NB4 (cell line): ENCODE results near the gene BLOC1S4.
A peak's percentile ranks its signal among the peaks of the same experiment; 100 is the strongest.

Source experiments
- DNase-seq: peaks from one replicate; pipeline ENCODE4 v3.0.0; 2010; ENCODE audit warnings: low read depth
- H3K4me3 ChIP-seq: one replicate; pipeline ENCODE4 v1.5.1; 2011; ENCODE audit warnings: mild to moderate bottlenecking, low read depth, low read length, moderate library complexity
- CTCF ChIP-seq: IDR thresholded peaks from one replicate; pipeline ENCODE4 v1.5.1; 2012; ENCODE audit warnings: low read depth, low read length
- MYC ChIP-seq: IDR thresholded peaks from 2 replicates; pipeline ENCODE4 v1.6.1; 2011; ENCODE audit warnings: low read depth, low read length
- POLR2A ChIP-seq: IDR thresholded peaks from 2 replicates; pipeline ENCODE4 v1.6.1; 2011; ENCODE audit warnings: mild to moderate bottlenecking; ENCODE audit not compliant: insufficient read length; ENCODE audit errors: extremely low read depth
- TF ChIP-seq, protein P1 (sequence below): IDR thresholded peaks from 2 replicates; pipeline ENCODE4 v1.6.1; 2011; ENCODE audit warnings: low read depth, low read length

BLOC1S4 gene

DNA sequence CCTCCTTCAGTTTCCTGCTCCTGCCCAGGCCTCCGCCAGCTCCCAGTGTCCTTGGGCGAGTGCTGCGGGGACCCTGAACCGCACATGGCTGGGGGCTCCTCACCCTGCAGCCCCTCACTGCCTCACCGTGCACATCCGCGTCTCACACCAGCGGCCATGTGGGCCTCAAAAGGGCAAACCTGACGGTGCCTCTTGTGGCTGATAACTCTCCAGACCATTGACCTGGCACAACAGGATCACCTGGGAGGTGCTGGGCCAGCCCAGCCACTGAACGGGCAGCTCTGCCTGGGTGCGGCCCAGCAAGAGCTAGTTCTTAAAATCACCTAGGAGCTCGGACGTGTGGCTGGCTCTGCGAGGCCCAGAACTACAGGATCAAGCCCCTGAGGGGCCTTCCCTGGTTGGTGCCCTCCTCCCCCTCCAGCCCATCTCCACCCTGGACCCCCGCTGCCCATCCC lies 26.4 kb upstream of the BLOC1S4 start:
- peak; percentile 45 for DNase-seq
- TF ChIP-seq POLR2A = no peak
- TF ChIP-seq, protein P1, sequence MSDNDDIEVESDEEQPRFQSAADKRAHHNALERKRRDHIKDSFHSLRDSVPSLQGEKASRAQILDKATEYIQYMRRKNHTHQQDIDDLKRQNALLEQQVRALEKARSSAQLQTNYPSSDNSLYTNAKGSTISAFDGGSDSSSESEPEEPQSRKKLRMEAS = no peak
- no peak for TF ChIP-seq CTCF
- no peak for TF ChIP-seq MYC
- peak overlapping the region; percentile 32 for H3K4me3 ChIP-seq

DNA sequence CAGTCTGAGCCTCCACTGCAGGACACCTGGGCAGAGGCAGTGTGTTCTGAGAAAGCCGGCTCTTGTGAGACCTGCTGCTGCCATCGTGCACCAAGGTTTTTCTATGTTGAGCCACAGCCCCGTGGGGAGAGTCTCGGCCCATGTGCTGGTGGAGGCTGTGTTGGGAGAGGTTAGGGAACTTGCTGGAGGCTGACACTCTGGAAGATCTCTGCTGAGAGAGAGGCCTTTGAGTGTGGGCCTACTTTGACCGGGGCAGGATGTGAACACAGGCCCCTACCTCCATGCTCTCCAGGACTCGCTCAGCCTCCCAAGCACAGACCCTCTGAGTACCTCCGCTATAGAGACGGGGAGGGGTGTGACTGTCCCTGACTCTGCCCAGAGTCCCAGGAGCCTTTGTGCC lies 23.6 kb upstream of the BLOC1S4 start:
- no peak for DNase-seq
- no peak overlapping the region for H3K4me3 ChIP-seq
- TF ChIP-seq POLR2A (no peak), MYC (no peak), CTCF (no peak)
- TF ChIP-seq, protein P1 = no peak

DNA sequence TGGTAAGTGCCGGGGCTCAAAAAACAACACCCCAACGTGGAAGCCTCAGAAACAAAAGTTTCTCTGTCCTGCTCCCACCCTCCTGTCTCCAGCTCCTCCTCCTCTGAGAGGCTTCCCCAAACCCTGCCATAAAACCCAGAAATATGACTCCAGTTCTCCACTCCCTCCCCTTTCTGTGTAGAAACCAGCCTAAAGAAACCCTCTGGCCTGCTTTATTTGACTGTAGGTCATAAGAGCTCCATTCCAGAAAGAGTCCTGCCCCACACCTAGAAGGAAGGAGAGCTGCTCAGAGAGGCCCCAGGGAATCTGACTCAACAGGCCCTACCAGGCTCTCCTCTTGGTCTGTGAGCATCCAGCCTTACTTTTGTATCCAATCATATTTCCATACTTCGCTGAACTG lies 23.2 kb upstream of the BLOC1S4 start:
- TF ChIP-seq, protein P1 = no peak
- peak; percentile 24 for TF ChIP-seq POLR2A
- H3K4me3 ChIP-seq = no peak overlapping the region
- peak; percentile 66 for DNase-seq

DNA sequence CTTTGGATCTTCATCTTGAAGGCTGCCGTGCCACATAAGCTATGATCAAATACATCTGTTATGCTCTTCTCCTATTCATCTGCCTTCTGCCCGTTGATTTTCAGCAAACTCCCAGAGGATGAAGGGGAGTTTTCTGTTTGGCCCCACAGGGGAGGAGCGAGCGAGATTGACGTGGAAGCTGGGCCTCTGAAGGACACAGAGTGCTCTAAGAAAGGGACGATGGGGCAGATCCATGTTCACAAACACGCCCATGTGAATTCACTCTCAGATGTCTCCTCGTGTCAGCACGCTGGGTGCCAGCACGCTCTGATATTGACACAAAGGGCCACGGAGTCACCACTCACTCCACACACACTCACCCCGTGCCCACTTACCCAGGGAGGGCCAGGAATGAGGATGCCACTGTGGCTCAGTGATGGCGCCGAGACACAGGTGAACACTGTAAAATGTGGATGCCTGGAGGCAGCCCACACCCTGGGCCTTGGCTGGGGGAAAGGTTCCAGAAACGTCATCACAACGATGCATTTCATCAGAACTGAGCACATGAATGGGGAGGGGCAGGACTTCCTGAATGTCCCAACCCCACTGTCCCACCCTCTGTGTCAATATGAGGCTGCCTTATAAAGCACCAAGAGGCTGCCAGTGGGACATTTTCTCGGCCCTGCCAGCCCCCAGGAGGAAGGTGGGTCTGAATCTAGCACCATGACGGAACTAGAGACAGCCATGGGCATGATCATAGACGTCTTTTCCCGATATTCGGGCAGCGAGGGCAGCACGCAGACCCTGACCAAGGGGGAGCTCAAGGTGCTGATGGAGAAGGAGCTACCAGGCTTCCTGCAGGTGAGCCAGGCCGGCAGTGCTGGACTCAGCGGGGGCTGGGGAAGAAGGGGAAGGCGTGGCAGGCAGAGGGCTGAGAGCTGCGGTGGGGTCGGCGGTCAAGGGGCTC lies 22.5 kb upstream of the BLOC1S4 start, which contains the start of gene S100P:
S100P (plus strand) TSS at position 648 of the 946 bp plus-strand sequence; CDS start at position 703, 55 bp downstream.
- DNase-seq = peak; percentile 87
- H3K4me3 ChIP-seq = peak within 1 kb of the TSS; percentile 48
- TF ChIP-seq POLR2A = peak; percentile 70
- TF ChIP-seq MYC = peak; percentile 74
- TF ChIP-seq, protein P1 = peak; percentile 62
- no peak for TF ChIP-seq CTCF

DNA sequence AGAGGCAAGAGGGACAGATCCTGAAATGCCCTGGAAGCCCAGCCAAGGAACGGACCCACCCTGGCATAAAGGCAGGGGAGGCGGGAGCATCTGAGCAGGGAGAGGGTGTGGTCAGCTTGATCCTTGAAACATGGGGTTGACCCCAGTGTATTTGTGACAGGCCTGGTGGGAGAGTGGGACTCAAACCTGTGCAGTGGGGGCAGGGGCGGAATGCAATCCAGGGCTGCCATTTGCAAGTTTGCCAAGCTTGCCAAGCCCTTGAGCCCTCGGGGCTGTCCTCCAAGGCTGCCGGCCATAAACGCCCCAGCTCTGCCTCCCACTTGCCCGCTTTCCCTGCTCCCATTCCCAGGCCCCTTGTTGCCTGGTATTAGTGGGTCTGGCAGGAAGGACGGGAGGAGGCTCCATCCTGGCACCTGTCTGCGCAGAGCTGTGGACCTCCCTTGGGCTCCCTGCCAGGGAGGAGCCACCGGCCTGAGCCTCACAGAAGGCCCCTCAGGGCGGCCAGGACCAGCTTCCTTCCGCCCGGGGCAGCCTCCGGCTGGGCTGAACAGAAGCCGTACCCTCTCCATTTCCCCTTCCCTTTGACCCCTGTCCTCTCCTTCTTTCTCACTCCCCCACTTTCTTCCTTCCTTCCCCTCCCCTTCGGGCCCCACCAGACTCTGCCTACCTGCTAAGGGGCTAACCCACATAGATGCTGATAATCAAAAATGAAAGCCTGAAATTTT lies 21.6 kb upstream of the BLOC1S4 start:
- peak overlapping the region; percentile 48 for H3K4me3 ChIP-seq
- DNase-seq = peak; percentile 49
- TF ChIP-seq, protein P1 = no peak
- no peak for TF ChIP-seq POLR2A
- TF ChIP-seq MYC = no peak
- TF ChIP-seq CTCF = no peak
